Breast epithelium (tissue), 3 donors: Measurements from ENCODE around the gene TRIM9.

Source experiments
- CTCF ChIP-seq, 3 donors: fragments of 450-650 bp; IDR thresholded peaks; one replicate each; pipeline ENCODE4 v1.5.1; 2016 to 2017; ENCODE audit warnings: antibody characterized with exemption in 3 of 3, mild to moderate bottlenecking in 3 of 3, moderate library complexity in 3 of 3
- POLR2AphosphoS5 ChIP-seq, 3 donors: sonication (generic); formaldehyde crosslinking; IDR thresholded peaks; one replicate each; pipeline ENCODE4 v1.6.1; 2017; ENCODE audit warnings: antibody characterized with exemption in 3 of 3

- TF ChIP-seq POLR2AphosphoS5 (IDR thresholded peaks at IDR 0.05) (no peak), CTCF (IDR thresholded peaks at IDR 0.05) (no peak)
Observed at GRCh38 chr14:50963919-50964318, 131.0 kb downstream of the TRIM9 start.
